Peyer's patch (tissue), 4 donors: ENCODE data around the gene MEF2A.

Experiments used
- POLR2A ChIP-seq, 2 donors: fragments of 450-650 bp; IDR thresholded peaks; one replicate each; pipeline ENCODE4 v1.5.1; 2017; ENCODE audit warnings: antibody characterized with exemption in 2 of 2, mild to moderate bottlenecking in 2 of 2, moderate library complexity in 2 of 2
- TF ChIP-seq, protein P1 (sequence below), 6 experiments: fragments of 450-650 bp in 4 of 6; fragments of 200-600 bp in 2 of 6; sonication (generic) in 1 of 6; IDR thresholded peaks; one replicate each; pipeline ENCODE4 v1.5.1; 2017 to 2019; ENCODE audit warnings: antibody characterized with exemption in 6 of 6, mild to moderate bottlenecking in 3 of 6, moderate library complexity in 1 of 6

DNA sequence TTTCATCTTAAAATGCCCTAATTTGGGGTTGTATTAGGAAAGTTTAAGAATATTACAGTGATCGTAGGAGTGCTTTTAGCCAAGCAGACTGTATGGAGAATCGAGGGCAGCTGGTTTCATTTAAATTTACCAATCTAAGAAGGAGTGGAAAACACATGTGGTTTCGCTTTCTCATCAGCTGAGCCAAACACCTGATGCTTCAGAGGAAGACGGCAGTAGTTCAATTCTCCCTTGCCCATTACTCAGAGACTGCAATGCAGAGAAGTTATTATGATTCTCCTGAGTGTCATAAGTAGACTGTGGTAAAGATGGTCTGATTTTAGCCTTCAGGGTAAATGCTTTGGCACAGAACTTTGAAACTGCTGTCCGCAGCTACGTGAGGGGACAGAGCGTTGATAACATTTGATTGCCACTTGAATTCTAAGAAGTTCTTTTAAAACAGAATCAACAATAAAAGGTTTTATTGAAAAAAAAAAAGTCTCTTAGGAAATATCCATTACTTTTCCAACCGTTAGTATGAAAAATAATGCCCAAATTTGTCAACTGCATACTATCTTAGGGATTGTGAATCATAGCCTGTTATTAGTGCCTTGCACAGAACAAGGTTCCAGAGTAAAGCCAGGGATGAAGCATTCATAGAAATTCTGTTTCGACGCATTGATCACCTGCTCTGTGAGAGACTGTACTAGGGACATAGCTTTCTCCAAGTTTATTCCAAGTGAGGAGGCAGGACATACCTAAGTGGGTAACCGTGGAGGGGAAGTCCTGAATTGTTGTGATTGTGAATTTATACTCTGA lies 141.9 kb downstream of the MEF2A start:
- TF ChIP-seq, protein P1, sequence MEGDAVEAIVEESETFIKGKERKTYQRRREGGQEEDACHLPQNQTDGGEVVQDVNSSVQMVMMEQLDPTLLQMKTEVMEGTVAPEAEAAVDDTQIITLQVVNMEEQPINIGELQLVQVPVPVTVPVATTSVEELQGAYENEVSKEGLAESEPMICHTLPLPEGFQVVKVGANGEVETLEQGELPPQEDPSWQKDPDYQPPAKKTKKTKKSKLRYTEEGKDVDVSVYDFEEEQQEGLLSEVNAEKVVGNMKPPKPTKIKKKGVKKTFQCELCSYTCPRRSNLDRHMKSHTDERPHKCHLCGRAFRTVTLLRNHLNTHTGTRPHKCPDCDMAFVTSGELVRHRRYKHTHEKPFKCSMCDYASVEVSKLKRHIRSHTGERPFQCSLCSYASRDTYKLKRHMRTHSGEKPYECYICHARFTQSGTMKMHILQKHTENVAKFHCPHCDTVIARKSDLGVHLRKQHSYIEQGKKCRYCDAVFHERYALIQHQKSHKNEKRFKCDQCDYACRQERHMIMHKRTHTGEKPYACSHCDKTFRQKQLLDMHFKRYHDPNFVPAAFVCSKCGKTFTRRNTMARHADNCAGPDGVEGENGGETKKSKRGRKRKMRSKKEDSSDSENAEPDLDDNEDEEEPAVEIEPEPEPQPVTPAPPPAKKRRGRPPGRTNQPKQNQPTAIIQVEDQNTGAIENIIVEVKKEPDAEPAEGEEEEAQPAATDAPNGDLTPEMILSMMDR (IDR thresholded peaks at IDR 0.05) = no peak
- TF ChIP-seq POLR2A (IDR thresholded peaks at IDR 0.05) = no peak
